ENCODE measurements around the gene KIF15. TPM values are rescaled to one million over a fixed set of nuclear protein-coding genes. Genes with fewer than 3 reads are reported as not detected.

KIF15 gene
- total RNA-seq, 1 donor from 2014 or later = 9.5 TPM

DNA sequence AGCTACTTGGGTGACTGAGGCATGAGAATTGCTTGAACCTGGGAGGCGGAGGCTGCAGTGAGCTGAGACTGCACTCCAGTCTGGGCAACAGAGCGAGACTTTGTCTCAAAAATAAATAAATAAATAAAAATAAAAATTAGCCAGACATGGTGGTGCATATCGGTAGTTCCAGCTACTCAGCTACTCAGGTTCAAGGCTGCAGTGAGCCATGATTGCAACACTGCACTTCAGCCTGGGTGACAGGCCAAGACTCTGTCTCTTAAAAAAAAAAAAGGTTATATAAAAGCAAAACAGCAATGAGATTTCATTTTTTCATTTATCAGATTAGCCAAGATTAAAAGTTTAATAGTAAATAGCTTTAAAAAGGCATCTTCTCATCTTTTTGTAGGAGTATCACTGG, 115.7 kb downstream of the KIF15 start:
- no peak for DNase-seq

DNA sequence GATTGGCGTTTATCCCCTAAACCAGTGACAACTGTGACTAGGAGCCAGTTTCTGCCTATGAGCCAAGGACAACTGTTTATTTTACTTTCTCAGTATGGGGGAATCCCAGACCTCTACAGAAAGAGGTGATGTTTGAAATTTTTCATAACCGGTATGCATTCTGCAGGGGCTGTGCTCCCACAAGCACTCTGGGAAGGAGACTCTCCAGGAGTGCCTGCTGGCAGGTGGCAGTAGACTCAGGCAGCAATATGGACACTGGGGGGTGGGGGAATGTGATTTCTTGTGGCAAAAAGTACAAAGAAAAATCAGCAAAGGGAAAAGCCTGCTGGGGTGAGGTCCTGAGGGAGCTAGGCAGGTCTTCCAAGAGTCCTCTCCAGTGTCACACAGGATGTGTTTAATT, 118.7 kb downstream of the KIF15 start:
- no peak for DNase-seq

DNA sequence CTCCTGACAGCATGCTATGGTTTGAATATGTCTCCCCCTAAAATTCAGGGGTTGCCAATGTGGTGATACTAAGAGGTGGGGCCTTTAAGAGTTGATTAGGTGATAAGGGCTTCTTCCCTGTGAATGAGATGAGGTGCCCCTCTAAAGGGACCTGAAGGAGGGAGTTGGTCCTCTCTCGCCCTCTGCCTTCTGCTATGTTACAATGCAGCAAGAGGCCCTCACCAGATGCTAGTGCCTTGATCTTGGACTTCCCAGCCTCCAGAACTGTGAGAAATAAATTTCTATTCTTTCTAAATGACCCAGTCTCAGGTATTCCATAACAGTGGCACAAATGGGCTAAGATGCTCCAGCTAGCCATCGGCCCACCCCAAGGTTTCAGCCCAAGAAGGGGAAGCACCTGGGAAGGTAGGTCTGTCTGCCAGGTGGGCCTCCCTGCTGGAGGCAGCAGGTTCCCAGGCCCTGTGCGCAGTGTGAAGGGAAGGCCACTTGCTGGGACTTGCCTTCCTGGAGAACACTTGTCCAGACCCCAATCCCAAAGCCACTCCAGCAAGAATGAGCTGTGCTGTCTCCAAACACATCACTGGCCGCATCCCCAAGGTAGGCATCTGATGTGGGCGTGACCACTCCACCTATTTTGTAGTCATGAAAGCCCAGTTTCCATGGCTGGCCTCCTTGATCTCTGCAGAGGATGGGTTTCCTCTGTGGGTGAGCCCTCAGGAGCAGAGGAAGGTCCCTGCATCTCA, 121.8 kb downstream of the KIF15 start:
- DNase-seq = no peak

DNA sequence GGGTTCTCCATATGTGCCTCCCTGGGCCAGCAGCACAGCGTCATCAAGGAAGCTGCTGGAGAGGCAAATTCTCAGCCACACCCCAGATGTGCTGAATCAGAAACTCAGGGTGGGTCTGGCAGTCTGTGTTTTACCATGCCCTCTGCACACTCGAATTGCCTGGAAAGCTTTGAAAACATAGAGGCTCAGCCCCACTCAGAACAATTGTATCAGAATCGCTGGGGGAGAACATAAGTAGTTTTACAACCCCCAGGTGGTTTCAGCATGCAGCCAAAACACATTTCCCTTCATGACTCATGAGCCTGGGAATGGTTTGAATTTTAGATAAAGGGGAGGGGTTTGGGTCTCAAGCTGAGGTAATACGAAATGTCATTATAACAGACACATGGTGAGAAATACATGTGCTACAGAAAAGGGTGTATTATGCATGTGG, 122.4 kb downstream of the KIF15 start:
- peak; percentile 92 for DNase-seq

DNA sequence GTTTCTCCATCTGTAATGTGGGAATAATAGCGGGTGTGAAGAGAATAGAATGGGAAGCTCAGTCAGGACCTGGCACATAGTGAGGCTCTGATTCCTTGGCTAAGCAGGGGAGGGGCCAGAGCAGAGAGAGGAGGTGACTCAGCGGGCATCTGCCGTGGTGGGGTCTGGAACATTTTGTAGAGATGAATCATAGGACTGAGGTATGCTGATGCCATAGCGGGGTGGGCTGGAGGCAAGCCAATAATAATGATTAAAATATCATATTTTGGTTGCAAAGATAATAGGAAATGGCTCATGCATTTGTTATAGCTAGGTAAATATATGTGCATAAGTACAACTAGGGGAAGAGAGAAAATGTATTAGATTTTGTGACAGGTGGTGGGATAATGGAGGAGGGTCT, 124.0 kb downstream of the KIF15 start:
- DNase-seq = no peak

DNA sequence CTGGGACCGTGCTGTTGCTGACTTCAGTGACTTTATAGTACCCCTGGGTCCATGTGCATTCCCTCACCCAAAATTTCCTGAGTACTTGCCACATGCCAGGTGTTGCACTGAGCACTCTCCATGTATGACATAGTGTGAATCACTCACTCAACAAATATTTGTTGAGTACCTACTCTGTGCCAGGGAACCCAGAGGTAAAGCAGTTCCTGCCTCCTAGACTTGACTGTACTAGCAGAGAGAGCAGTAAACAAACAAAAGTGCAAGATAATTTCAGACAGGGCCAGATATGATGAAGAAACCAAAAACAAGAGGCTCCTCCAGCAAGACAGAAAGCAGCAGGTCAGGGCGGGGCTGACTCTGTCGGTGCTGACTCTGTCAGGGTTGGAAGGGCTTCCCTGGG, 125.0 kb downstream of the KIF15 start:
- DNase-seq = no peak

DNA sequence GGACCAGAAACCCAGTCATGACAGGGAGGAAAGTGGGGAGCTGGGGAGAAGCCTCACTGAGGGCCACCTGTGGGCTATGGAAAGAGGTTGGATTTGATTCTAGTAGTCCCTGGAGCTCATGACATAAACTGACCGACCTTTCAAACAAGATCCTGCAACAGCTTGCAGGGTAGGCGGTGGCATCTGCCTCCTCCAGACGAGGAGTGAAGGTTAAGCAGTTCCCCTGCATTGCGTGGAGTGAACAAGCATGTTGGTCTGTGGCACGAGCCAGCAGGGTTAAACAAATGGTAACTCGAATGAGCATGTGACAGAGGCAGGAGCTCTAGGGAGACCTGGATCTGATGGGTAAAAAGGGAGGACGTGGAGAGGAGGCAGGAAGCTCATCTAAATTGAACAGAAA, 125.5 kb downstream of the KIF15 start:
- DNase-seq = no peak

DNA sequence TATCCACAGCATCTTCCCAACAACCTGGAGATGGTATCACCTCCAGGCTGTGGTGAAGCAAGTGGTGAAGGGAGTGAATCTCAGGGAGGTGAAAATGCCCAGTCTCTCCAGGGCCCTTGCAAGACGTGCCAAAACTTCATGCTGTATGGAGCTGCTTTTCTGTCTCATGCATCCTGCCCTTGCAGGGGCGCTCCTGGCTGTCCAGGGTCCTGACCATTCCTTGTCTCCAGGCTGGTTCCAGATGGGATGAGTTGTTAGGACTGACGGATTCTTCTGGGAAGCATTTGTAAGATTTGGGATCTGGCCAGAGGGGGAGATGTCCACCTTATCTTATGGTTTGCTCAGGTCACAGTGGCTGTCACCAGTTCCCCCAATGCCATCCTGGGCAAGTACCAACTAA, 128.7 kb downstream of the KIF15 start:
- no peak for DNase-seq

DNA sequence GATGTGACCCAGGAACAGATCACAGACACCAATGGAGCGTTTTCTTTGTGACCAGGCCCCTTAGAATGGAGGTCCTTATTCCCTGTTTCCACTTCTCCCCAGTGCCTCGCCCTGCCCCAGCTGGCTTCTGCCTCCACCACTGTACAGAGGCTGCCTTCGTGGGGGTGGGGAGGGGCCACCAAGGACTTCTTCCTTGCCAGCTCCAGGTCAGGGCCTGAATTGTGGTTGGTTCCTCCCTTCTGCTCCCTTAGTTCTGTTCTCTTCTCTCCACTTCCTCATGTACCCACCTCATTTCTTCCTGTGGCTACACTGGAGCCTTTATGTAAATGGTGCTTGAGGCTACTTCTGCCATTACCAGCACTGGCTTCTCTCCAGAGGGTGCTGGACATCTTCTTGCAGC, 129.3 kb downstream of the KIF15 start:
- no peak for DNase-seq

DNA sequence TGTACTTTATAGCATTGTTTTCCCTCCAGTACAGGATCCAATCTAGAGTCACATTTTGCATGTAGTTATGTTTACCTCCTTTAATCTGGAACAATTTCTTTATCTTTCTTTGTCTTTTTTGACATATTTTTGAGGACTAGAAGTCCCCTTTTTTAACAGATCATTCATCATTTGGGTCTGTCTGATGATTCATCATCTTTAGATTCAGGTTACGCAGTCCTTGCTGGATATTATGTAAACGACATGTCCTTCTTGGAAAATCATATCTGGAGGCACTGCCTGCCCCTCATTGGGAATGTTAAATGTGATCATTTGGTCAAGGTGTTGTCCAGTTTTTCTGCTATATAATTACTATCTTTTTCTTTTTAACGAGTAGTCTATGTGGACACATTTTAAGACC, 131.1 kb downstream of the KIF15 start:
- DNase-seq = no peak

DNA sequence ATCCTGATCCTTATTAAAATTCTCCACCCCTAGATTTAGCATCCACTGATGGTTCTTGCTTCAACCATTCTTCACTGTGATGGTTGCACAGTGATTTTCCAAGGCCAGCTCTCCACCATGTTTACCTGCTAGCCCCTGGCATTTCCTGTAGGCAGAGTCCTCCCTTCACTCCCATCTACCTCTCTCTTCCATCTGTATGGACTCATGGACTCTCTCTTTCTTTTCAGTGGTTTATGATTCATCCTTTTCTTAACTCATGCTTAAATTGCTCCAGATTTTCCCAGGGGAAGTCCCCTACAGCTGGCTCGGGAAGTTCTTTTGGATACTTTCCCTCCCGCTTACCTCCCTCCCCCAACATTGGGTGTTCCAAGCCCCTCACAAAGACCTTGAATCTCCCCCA, 131.5 kb downstream of the KIF15 start:
- DNase-seq = no peak

DNA sequence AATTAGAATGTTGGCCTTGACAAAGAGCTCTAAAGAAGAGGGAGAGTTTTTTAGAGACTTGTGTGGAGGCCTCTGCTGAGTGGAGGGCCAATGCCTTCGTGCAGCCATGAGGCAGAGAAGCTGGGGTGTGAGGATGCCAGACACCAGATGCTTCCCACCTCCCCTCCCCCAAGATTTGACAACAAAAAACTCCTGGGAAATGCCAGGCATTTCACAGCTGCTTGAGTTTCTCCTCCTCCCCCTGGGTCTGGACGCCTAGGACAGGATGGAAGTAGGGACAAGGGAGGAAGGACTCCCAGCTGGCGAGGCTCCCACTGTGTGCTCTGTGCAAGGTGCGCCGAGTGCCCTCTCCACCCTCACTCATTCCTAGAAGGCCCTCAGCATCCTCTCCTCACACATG, 132.9 kb downstream of the KIF15 start:
- DNase-seq = no peak

DNA sequence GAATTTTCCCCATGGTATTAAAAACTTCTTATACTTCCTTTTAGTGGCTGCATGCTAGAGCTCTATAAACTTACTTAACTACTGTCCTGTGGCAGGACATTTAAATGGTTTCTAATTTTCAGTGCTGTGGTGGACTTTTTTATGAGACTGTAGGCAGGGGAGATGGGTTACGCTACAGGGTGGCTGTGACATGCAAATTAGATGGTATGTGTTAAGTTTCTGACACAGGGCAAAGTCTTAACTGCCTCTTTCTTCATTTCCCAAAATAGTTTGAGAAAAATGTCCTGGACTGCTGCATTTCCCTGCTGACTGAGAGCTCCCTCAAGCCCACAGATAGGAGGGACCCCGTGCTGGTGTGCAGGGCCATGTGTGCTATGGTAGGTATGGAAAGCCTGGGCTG, 134.8 kb downstream of the KIF15 start:
- no peak for DNase-seq

DNA sequence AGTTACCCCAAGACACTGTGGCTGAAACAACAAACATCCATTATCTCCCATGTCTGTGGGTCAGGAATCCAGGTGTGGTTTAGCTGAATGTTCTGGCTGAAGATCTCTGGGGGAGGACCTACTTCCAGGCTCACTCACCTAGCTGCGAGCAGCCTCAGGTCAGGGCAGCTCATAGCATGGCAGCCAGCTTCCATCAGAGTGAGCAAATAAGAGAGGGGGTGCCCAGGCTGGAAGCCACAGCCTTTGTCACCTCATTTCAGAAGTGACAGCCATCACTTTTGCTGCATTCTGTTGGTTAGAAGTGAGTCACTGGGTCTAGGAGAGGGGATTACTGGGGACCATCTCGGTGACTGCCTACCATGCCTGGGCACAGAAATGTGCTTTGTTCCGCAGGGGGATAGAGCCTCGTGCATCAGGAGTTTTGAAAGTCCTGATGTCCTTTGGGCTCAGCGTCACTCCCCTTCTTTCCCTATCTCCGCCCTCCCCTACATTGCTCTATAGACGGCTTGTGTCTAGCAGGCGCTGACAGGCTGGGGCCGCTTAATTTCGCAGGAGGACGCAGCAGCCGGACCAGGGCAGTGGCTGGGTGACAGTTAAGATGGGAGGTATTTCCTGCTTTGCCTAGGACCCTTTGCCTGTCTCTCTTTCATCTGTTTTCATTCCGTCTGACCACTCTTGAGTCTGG, 138.2 kb downstream of the KIF15 start:
- no peak for DNase-seq

DNA sequence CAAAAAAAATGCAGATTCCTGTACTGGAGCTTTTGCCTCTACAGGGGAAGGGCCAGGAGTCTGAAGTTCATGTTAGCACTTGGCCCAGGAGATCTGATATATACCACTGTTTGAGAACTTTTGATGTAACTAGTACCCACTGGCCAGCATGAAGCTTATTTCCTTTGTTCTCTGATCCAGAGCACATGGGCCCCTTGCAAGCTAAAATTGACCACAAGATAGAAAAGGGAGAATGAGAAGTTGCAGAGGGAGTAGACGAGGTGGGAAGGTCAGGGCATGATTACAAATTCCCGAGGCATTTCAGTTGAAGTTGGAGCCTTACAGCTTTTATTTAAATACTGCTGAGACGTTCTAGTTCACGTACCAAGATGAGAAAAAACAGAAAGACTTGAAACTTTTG, 141.0 kb downstream of the KIF15 start:
- DNase-seq = no peak

Other genes starting within 250 kb of the KIF15 start
- 8.1 TPM for gene ZKSCAN7, start 206.6 kb upstream of the KIF15 start, total RNA-seq
- 4.1 TPM for gene ZNF660, start 176.8 kb upstream of the KIF15 start, total RNA-seq
- gene ZNF197, start 136.8 kb upstream of the KIF15 start, total RNA-seq = 22.1 TPM
- gene ZNF35, start 113.1 kb upstream of the KIF15 start, total RNA-seq = 10.8 TPM
- 6.8 TPM for gene ZNF502, start 49.1 kb upstream of the KIF15 start, total RNA-seq
- 5.1 TPM for gene ZNF501, start 32.2 kb upstream of the KIF15 start, total RNA-seq
- gene KIAA1143, start 175 bp upstream of the KIF15 start, total RNA-seq = 18.3 TPM
- gene TMEM42, start 100.1 kb downstream of the KIF15 start, total RNA-seq = 7.0 TPM
- not detected for gene TGM4, start 112.8 kb downstream of the KIF15 start, total RNA-seq
- 44.7 TPM for gene ZDHHC3, start 214.4 kb downstream of the KIF15 start, total RNA-seq
- gene EXOSC7, start 214.4 kb downstream of the KIF15 start, total RNA-seq = 40.7 TPM